ENCODE measurements around the gene TNF. TPM values are rescaled to one million over a fixed set of nuclear protein-coding genes. Genes with fewer than 3 reads are reported as not detected.

TNF gene
- total RNA-seq, 1 donor from 2014 or later, result 1.2 TPM

DNA sequence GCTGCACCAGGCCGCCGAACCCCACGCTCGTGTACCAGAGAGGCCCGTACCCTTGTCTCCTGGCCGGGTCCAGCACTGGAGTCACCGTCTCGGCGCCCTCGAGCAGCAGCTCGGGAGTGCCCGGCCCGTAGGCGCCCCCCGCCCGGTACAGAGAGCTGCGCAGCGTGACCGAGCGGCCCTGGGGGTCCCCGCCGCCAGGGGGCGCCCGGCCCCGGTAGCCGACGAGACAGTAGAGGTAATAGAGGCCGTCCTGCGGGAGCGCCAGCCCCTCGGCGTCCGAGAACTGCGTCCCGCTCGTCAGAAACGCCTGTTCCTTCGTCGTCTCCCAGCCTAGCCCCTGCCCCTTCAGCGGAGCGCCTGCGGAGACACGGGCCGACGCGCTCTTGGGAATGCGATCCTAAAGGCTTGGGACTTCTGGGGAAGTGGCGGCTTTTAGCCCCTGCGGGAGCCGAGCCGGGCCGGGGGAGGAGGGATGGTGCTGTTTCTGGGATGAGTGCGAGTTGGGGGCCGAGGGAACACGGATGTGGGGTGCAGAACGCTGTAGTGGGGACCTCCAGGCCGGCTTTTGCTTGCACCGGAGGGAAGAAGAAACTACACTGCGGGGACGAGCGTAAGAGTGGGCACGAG, 5.6 kb downstream of the TNF start:
- Mint-ChIP-seq H3K36me3 (ENCODE audit: low read depth, unreplicated experiment) (no peaks in the 10 kb centered on the region), H3K9me3 (ENCODE audit: unreplicated experiment) (no peaks in the 10 kb centered on the region), H3K27ac (ENCODE audit: unreplicated experiment) (peak overlapping the region; percentile 48), H3K4me3 (ENCODE audit: unreplicated experiment) (peak overlapping the region; percentile 98), H3K27me3 (ENCODE audit: low read depth, unreplicated experiment) (peaks cover 13% of the 10 kb centered on the region), H3K4me1 (ENCODE audit: low read depth, unreplicated experiment) (peaks cover 4% of the 10 kb centered on the region)
- DNase-seq (ENCODE audit: low read depth) (peak; percentile 52), FAIRE-seq (no peak)
- Histone ChIP-seq H3K9me3 (ENCODE audit: insufficient read depth, low read depth, low read length) (no peaks in the 10 kb centered on the region), H4K20me1 (ENCODE audit: insufficient read depth, low read length) (no peaks in the 10 kb centered on the region), H3K9ac (ENCODE audit: low read length) (peak overlapping the region; percentile 86), H3K4me3 (ENCODE audit: insufficient read depth, low read depth, low read length) (peak overlapping the region; percentile 77), H3K27ac (ENCODE audit: low read depth, low read length) (peak overlapping the region; percentile 23), H3K4me2 (ENCODE audit: low read length) (peak overlapping the region; percentile 95), H3K27me3 (ENCODE audit: insufficient read depth, low read length) (no peaks in the 10 kb centered on the region), H3K36me3 (ENCODE audit: insufficient read depth, low read length) (no peaks in the 10 kb centered on the region), H2AFZ (ENCODE audit: low read depth, low read length) (peak overlapping the region; percentile 98), H3K4me1 (ENCODE audit: insufficient read depth, low read length) (peaks cover 11% of the 10 kb centered on the region), H3K79me2 (ENCODE audit: insufficient read depth, low read length) (no peaks in the 10 kb centered on the region)
- TF ChIP-seq, protein P1, sequence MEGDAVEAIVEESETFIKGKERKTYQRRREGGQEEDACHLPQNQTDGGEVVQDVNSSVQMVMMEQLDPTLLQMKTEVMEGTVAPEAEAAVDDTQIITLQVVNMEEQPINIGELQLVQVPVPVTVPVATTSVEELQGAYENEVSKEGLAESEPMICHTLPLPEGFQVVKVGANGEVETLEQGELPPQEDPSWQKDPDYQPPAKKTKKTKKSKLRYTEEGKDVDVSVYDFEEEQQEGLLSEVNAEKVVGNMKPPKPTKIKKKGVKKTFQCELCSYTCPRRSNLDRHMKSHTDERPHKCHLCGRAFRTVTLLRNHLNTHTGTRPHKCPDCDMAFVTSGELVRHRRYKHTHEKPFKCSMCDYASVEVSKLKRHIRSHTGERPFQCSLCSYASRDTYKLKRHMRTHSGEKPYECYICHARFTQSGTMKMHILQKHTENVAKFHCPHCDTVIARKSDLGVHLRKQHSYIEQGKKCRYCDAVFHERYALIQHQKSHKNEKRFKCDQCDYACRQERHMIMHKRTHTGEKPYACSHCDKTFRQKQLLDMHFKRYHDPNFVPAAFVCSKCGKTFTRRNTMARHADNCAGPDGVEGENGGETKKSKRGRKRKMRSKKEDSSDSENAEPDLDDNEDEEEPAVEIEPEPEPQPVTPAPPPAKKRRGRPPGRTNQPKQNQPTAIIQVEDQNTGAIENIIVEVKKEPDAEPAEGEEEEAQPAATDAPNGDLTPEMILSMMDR (IDR thresholded peaks at IDR 0.05; ENCODE audit: insufficient read depth, low read depth, low read length), result peak; percentile 55
- no peak for TF ChIP-seq EZH2 (IDR thresholded peaks at IDR 0.05; ENCODE audit: insufficient read depth, low read length)

DNA sequence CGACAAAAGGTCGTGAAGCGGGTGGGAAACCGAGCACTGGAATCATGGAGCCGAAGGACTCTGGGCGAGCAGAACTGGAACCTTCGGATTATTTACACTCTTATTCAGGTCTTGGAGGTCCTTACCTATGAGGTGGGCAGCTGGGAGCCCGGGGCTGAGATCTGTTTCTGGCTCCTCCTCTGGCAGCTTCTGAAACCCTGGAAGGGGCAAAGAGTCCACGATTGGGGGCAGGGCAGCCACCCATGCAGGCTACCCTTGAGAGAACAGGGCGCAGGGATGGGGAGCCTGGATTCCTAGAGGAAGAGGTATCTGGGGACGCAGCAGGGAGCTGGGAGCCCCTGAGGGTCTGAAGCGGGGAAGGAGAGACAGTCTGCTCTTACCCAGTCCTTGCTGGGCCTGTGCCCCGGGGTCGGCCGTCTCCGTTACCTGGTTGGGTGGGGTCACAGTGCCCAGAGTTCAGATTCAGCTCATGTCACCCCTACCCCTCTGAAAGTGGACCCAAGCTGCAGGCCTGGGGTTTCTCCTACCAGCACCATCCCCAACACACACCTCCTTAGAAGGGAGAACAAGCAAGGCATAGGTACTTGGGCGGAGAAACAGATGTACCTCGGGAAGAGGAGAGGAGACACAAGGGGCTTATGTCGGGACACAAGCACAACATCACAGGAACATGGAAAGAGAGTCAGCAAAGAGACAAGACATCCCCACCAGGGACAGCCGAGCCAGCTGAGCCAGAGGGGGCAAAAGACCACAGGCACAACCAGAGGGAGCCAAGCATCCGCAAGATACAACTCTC, 6.3 kb downstream of the TNF start:
- H3K36me3 ChIP-seq (ENCODE audit: insufficient read depth, low read length), result no peaks in the 10 kb centered on the region
- H3K9ac ChIP-seq (ENCODE audit: low read length), result peak overlapping the region; percentile 86
- H3K9me3 ChIP-seq (ENCODE audit: insufficient read depth, low read depth, low read length), result no peaks in the 10 kb centered on the region
- H4K20me1 ChIP-seq (ENCODE audit: insufficient read depth, low read length), result no peaks in the 10 kb centered on the region
- peaks cover 6% of the 10 kb centered on the region for H3K27me3 Mint-ChIP-seq (ENCODE audit: low read depth, unreplicated experiment)
- H3K27me3 ChIP-seq (ENCODE audit: insufficient read depth, low read length), result no peaks in the 10 kb centered on the region
- no peaks in the 10 kb centered on the region for H3K36me3 Mint-ChIP-seq (ENCODE audit: low read depth, unreplicated experiment)
- TF ChIP-seq, protein P1 (IDR thresholded peaks at IDR 0.05; ENCODE audit: insufficient read depth, low read depth, low read length), result no peak
- TF ChIP-seq EZH2 (IDR thresholded peaks at IDR 0.05; ENCODE audit: insufficient read depth, low read length), result no peak
- H3K4me2 ChIP-seq (ENCODE audit: low read length), result peak overlapping the region; percentile 95
- peak overlapping the region; percentile 77 for H3K4me3 ChIP-seq (ENCODE audit: insufficient read depth, low read depth, low read length)
- H3K4me1 Mint-ChIP-seq (ENCODE audit: low read depth, unreplicated experiment), result peaks cover 4% of the 10 kb centered on the region
- H2AFZ ChIP-seq (ENCODE audit: low read depth, low read length), result peak overlapping the region; percentile 98
- no peak for FAIRE-seq
- H3K9me3 Mint-ChIP-seq (ENCODE audit: unreplicated experiment), result no peaks in the 10 kb centered on the region
- peak overlapping the region; percentile 48 for H3K27ac Mint-ChIP-seq (ENCODE audit: unreplicated experiment)
- no peak for DNase-seq (ENCODE audit: low read depth)
- no peaks in the 10 kb centered on the region for H3K79me2 ChIP-seq (ENCODE audit: insufficient read depth, low read length)
- H3K4me1 ChIP-seq (ENCODE audit: insufficient read depth, low read length), result peaks cover 11% of the 10 kb centered on the region
- H3K27ac ChIP-seq (ENCODE audit: low read depth, low read length), result no peak overlapping the region
- H3K4me3 Mint-ChIP-seq (ENCODE audit: unreplicated experiment), result peak overlapping the region; percentile 98

All from astrocyte (in vitro differentiated cells and primary cell).